HG03025 (cell line): ENCODE measurements around the gene MAB21L3.

ENCODE experiments used
- ATAC-seq: cut with Tn5 transposase; IDR thresholded peaks from one replicate; pipeline ENCODE4 v1.9.1; 2021; ENCODE audit warnings: mild to moderate bottlenecking, moderate library complexity; ENCODE audit not compliant: unreplicated experiment, low FRiP score

Gene MAB21L3

DNA sequence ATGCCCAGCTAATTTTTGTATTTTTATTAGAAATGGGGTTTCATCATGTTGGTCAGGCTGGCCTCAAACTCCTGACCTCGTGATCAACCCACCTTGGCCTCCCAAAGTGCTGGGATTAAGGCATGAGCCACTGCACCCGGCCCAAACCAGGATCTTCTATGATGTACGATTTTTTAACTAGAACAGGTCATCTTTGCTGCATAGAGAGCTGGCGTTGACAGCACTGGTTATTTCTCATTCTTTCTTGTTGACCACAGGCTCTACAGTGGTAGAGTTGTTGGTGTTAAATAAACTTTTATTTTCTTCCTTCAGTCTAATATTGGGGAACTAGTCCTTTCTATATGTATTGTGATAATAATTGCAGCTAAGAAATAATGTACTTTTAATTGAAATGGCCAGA is 3.8 kb upstream of the MAB21L3 start:
- no peak for ATAC-seq

- no peak for ATAC-seq
These were observed 374 bp downstream of the MAB21L3 start for GRCh38 chr1:116111524-116112021.

DNA sequence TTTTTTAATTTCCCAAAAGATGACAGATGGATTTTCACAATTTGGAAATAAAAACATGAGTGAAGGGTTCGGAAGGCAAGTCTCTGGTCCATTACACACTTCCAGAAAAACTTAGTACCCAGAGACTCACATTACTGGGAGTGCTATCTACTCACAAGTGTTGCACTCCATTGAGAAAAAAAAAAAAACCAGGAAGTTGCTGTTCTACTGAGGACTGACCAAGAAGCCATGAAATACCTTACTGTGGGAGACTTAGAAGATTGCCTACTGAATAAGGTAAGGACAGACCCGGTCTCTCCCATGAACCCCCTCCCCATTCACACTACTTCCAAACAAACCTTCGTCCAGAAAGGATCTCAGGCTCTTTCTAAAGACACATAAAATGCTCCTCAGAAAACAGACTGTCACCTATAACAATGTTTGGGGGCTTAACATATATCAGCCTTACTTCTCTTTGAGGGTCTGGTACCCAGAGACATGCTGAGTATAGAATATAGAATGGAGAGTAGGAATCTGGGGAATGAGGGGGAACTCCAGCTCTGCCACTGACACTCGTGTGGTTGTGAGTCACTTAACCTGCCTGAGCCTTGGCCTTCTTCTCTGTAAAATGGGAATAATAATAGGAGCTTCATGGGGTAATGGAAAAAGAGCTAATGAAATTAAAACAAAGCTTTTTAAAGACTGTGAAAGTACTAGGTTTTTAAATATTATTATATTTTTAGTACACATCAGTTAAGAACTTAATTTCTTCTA is 1.4 kb downstream of the MAB21L3 start:
- no peak for ATAC-seq

DNA sequence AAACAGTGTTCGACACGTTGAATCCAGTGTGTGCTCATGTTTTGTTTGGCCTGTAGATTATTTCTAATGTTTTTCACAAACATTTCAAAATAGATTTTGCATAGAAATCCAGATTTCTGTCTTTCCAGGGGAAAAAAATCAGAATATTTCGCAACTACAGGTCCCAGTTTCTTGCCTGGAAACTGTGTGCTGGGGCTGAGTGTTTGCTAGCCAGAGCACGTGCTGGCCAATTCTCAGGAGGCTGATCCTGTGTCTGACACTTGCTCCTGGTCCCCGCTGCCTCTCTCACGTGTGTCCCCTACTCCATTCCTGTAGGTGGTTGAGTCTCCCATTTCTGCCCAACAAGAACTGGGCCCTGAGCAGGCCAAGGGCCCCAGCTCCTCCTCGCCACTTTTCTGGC is 2.4 kb downstream of the MAB21L3 start:
- ATAC-seq = no peak

DNA sequence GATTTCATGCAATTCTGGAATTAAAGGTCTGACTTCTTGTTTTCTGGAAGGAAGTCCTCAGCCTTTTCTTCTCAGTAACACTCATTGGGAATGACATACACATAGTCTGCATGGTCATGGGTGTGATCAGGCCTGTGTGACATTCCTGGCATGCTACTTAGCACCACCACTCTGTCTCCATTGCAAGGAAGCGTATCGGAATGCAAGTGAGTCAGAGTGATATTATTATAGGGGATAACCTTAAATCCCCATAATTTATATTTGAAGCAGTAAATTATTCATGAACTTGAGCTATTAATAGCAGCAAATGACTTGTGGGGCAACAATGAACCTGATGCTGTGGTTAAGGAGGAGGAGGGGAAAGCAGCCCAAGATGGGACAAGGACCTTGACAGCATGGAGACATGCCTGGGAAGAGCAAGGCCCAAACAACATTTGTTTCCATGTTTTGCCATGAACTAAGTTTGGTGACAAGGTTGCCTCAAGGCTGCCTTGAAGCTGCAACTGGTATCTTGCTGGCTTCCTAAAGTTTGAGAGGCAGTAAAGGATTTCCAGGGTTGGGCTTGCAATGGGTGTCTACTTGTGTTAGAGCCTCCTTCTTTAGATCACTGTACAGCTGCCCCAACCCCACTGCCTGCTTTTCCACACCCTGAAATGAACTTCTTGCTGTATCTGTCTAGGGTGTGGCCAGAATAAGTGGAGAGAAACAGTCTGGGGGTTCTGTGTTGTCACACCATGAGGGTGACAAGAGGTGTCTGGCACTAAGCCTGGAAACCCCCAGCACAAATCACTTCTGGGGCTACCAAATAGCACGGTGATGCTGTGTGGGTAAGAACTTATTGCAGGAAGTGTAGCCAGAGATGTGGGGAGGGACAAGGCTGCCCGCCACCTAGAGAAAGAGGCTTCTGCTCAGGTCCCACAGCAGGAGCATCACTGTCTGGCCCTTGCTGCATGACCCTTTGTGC is 4.6 kb downstream of the MAB21L3 start:
- ATAC-seq = no peak

DNA sequence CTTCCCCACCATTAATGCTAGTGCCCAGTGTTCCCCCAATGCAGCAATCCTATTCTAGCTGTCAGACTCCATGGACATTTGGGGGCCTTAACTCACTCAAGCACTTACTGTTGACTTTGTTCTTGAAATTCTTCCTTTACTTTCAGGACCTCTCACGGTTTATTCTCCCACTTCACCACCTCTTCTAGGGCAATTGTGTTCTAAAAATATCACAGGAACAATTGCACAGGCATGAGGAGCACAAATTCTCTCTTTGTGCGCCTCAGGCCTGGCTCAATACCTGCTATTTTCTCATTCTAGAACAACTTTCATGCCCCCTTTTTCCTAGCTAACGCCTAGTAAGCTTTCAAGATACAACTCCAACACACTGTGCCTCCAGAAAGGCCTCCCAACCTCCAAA is 7.3 kb downstream of the MAB21L3 start:
- ATAC-seq = no peak

GRCh38 chr1:116119876-116120275 is 8.7 kb downstream of the MAB21L3 start:
- no peak for ATAC-seq

GRCh38 chr1:116122955-116123757 is 12.0 kb downstream of the MAB21L3 start:
- no peak for ATAC-seq

GRCh38 chr1:116123837-116124533 is 12.8 kb downstream of the MAB21L3 start:
- no peak for ATAC-seq

DNA sequence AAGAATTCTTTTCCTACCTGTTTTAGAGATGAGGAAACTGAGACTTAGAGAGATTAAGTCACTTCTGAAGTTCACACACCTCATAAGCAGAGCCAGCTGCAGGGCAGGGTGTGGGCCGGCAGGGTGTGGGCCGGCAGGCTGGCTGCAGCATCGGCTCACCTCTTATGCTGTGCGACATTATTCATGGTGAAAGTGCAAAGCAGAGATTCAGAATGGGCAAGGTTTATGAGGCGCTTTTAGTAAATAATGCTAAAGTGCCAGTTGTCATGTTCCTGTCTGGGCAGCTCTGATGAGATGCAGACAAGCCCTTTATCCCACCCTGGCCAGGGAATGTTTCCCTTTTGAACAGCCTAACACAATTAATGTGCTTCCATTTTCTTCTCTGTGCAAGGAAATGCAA is 14.6 kb downstream of the MAB21L3 start:
- no peak for ATAC-seq

DNA sequence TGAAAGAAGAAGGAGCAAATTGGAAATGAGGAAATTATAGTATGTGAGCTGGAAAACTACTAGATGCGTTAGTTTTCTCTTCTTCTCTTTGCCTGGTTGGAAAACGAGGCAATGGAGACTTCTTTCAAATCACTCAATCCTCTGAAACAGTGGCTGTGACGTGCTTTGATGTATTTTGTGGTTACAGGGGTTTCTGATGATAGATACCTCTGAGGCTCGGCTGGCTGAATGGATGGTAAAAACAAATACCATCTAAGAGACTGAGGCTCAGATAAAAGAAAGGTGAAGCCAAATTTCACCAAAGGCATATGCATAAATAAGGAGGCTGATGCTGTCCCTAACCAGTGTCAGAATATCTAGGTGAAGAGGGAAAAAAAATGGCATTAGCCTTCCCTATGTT is 15.1 kb downstream of the MAB21L3 start:
- ATAC-seq = no peak

DNA sequence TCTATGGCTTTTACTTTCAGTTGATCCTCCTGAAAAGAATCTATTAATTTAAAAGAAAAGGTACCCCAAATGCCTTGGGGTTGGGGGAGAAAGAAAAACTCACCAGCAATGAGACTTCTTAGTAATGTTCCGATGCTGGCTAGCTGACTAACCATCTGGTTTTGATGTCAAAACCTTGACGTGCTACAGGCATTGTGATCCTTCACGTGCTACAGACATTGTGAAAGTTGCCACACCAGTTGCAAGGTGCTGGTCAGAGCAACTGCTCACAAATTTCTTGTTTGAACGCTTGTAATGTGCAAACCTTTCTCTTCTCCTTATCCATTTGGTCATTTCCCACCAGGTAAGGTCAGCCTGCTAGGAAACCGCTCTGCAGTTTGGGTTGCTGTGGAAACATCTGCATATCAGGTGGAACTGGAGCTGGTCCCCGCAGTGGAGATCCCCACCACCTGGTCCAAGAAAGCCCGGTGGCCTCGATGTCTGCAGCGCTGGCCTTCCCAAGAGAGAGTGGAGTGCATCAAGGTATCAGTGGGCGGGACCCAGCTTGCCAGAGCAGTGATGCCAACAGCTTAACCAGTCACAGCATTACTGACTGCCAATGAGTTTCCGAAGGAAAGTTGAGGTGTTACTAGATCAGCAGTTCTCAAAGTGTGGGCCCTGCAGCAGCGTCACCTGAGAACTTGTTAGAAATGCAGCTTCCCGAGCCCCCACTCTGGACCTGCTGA is 16.1 kb downstream of the MAB21L3 start:
- ATAC-seq = no peak

DNA sequence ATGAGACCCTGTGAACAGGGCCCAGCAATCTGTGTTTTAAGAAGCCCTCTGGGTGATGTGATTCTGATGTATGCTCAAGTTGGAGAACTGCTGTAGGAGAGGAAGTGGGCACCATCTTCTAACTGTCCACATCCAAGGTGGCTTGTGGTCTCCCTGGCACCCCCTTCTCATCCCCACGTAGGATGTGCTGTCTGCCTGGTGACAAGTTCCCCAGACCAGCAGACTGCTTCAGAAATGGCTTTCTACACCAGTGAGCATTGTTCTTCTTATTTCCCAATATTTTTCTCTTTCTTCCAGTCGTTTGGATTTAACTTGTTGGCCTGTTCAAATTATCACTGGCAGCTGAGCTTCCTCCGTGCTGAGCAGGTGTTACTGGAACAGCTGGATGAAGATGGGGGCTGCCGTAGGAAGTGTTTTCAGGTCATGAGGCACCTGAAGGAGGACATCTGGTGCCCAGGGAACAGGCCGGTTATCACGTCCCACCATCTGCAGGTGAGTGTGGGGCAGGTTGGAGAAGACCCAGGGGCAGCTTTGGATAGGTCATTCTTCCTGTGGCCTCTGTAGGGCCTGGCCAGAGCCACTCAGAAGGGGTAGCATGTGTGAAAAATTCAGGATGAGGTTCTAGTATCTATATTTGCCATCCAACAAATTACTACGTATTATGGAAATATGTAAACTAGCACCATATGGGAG is 16.8 kb downstream of the MAB21L3 start:
- ATAC-seq = no peak

- no peak for ATAC-seq
These were observed 17.5 kb downstream of the MAB21L3 start for GRCh38 chr1:116128664-116129063.

DNA sequence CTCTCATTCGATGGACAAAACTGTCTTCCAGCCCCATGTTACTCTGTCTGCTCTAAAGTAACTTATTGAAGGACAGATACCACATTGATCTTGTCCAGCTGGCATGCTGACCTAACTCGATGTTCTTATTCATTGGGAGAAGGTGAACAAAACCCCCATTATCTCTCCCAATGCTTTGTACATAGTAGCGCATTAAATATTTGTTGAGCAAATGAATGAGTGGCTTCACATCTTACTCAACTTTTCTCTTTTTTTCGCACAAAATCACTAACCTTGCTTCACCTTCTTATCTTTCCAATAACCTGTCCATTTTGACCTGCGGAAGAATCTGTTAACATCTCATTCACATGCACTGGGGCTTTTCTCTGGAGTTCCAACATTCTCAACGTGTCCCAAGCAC is 18.3 kb downstream of the MAB21L3 start:
- no peak for ATAC-seq

GRCh38 chr1:116130356-116130755 is 19.2 kb downstream of the MAB21L3 start:
- ATAC-seq = no peak

GRCh38 chr1:116131170-116131569 is 20.0 kb downstream of the MAB21L3 start:
- ATAC-seq = no peak

GRCh38 chr1:116131866-116132605 is 20.8 kb downstream of the MAB21L3 start:
- no peak for ATAC-seq
